Neural cell (in vitro differentiated cells): Measurements from ENCODE around the gene LYG1. TPM values are rescaled to one million over a fixed set of nuclear protein-coding genes. Genes with fewer than 3 reads are reported as not detected.
A peak's percentile ranks its signal among the peaks of the same experiment; 100 is the strongest.

Experiments
- H2AFZ ChIP-seq: fragments of 200-600, 300-800 bp; sonication (generic), shearing (Covaris generic); 2 replicates; pipeline ENCODE4 v1.6.0; 2014; ENCODE audit warnings: low read depth, mild to moderate bottlenecking, antibody characterized with exemption, low read length, moderate library complexity
- H3F3A ChIP-seq: fragments of 200-600 bp; shearing (Covaris generic); 2 replicates; pipeline ENCODE4 v1.6.1; 2016; ENCODE audit warnings: mild to moderate bottlenecking, moderate library complexity, mixed read lengths, antibody characterized with exemption, low read length; ENCODE audit not compliant: insufficient read depth, poor library complexity, severe bottlenecking
- H3K27ac ChIP-seq: fragments of 200-600, 300-800 bp; sonication (generic), shearing (Covaris generic); 2 replicates; pipeline ENCODE4 v1.5.1; 2014; ENCODE audit warnings: mild to moderate bottlenecking, low read length, moderate library complexity
- H3K27me3 ChIP-seq: fragments of 300-800, 200-600 bp; sonication (generic), shearing (Covaris generic); 2 replicates; pipeline ENCODE4 v1.6.0; 2014; ENCODE audit warnings: mild to moderate bottlenecking, low read depth, low read length, moderate library complexity; ENCODE audit not compliant: insufficient read depth
- H3K36me3 ChIP-seq: fragments of 300-800, 200-600 bp; sonication (generic), shearing (Covaris generic); 2 replicates; pipeline ENCODE4 v1.5.1; 2014; ENCODE audit warnings: mild to moderate bottlenecking, antibody characterized with exemption, low read length, moderate library complexity; ENCODE audit not compliant: insufficient read depth
- H3K4me2 ChIP-seq: fragments of 300-800, 200-600 bp; sonication (generic), shearing (Covaris generic); 2 replicates; pipeline ENCODE4 v1.6.0; 2014; ENCODE audit warnings: mild to moderate bottlenecking, low read length
- H3K4me3 ChIP-seq: fragments of 300-800, 200-600 bp; sonication (generic), shearing (Covaris generic); 2 replicates; pipeline ENCODE4 v1.5.1; 2014; ENCODE audit warnings: mild to moderate bottlenecking, low read length, moderate library complexity
- H3K79me2 ChIP-seq: fragments of 200-600 bp; shearing (Covaris generic); replicated peaks from 2 replicates; pipeline ENCODE4 v1.6.0; 2014; ENCODE audit warnings: mild to moderate bottlenecking, low read length, moderate library complexity; ENCODE audit not compliant: insufficient read depth
- H3K9ac ChIP-seq: fragments of 300-800, 200-600 bp; sonication (generic), shearing (Covaris generic); 2 replicates; pipeline ENCODE4 v1.6.1; 2016; ENCODE audit warnings: mild to moderate bottlenecking, low read length, mixed read lengths
- H3K9me2 ChIP-seq: fragments of 200-600 bp; shearing (Covaris generic); 2 replicates; pipeline ENCODE4 v1.6.1; 2016; ENCODE audit warnings: mild to moderate bottlenecking, low read length, mixed read lengths; ENCODE audit not compliant: insufficient read depth
- H3K9me3 ChIP-seq: fragments of 200-600, 300-800 bp; sonication (generic), shearing (Covaris generic); 2 replicates; pipeline ENCODE4 v1.6.1; 2016; ENCODE audit warnings: mild to moderate bottlenecking, mixed run types, low read length, moderate library complexity, mixed read lengths
- H4K20me1 ChIP-seq: fragments of 200-600 bp; shearing (Covaris generic); 2 replicates; pipeline ENCODE4 v1.6.1; 2016; ENCODE audit warnings: mild to moderate bottlenecking, mixed run types; ENCODE audit not compliant: insufficient read depth
- CTCF ChIP-seq: fragments of 450-650 bp; IDR thresholded peaks from 2 replicates; pipeline ENCODE4 v1.5.1; 2014; ENCODE audit warnings: antibody characterized with exemption, mild to moderate bottlenecking, moderate library complexity; ENCODE audit not compliant: poor library complexity, severe bottlenecking
- EP300 ChIP-seq: fragments of 450-650 bp; conservative IDR thresholded peaks from 2 replicates; pipeline ENCODE4 v1.6.1; 2014; ENCODE audit warnings: antibody characterized with exemption, mild to moderate bottlenecking, moderate library complexity; ENCODE audit not compliant: poor library complexity, severe bottlenecking
- EZH2 ChIP-seq: fragments of 200-600, 300-800 bp; shearing (Covaris generic), sonication (generic); IDR thresholded peaks from 2 replicates; pipeline ENCODE4 v1.6.1; 2014; ENCODE audit warnings: antibody characterized with exemption, low read length, borderline replicate concordance, mild to moderate bottlenecking; ENCODE audit not compliant: insufficient read depth, poor library complexity, severe bottlenecking
- MXI1 ChIP-seq: fragments of 450-650 bp; conservative IDR thresholded peaks from 2 replicates; pipeline ENCODE4 v1.6.1; 2014; ENCODE audit warnings: antibody characterized with exemption, mild to moderate bottlenecking; ENCODE audit not compliant: poor library complexity, severe bottlenecking
- POLR2AphosphoS5 ChIP-seq: IDR thresholded peaks from 2 replicates; pipeline ENCODE4 v1.6.1; 2012
- RAD21 ChIP-seq: fragments of 450-650 bp; conservative IDR thresholded peaks from 2 replicates; pipeline ENCODE4 v1.6.1; 2014; ENCODE audit warnings: antibody characterized with exemption, mild to moderate bottlenecking, moderate library complexity
- REST ChIP-seq: IDR thresholded peaks from 2 replicates; pipeline ENCODE4 v1.6.1; 2012; ENCODE audit warnings: borderline replicate concordance
- SMC3 ChIP-seq: fragments of 450-650 bp; conservative IDR thresholded peaks from 2 replicates; pipeline ENCODE4 v1.6.1; 2014; ENCODE audit warnings: antibody characterized with exemption, mild to moderate bottlenecking, moderate library complexity; ENCODE audit not compliant: poor library complexity
- TAF1 ChIP-seq: IDR thresholded peaks from 2 replicates; pipeline ENCODE4 v1.6.1; 2012; ENCODE audit warnings: low read depth
- polyA plus RNA-seq: library from polyadenylated mRNA; depleted of rRNA; stranded (reverse); fragments of >200 nt; gene quantifications from 2 replicates; pipeline ENCODE4 v1.2.3, GENCODE V29; 2014

The LYG1 gene
- polyA plus RNA-seq, 1 donor from 2014 or later = 2.8 TPM

- peak within 1 kb of the TSS; percentile 96 for H3K4me3 ChIP-seq
These were observed 35.2 kb upstream of the LYG1 start, which contains the start of gene TXNDC9 for GRCh38 chr2:99335911-99336803. TXNDC9 (minus strand) TSS chr2:99336333; CDS start chr2:99333210, 3,123 bp downstream.

More at GRCh38 chr2:99335911-99336803, 35.2 kb upstream of the LYG1 start, which contains the start of gene TXNDC9:
- Histone ChIP-seq H3F3A (peaks cover 3% of the 10 kb centered on the region), H3K9ac (peak within 1 kb of the TSS; percentile 80), H3K27me3 (no peaks in the 10 kb centered on the region), H3K79me2 (peaks cover 41% of the 10 kb centered on the region), H3K9me2 (no peaks in the 10 kb centered on the region), H3K4me2 (peak within 1 kb of the TSS; percentile 86), H3K27ac (peak within 1 kb of the TSS; percentile 83), H2AFZ (peak within 1 kb of the TSS; percentile 81), H4K20me1 (no peaks in the 10 kb centered on the region), H3K9me3 (no peaks in the 10 kb centered on the region), H3K36me3 (no peaks in the 10 kb centered on the region)
- TF ChIP-seq EZH2 = no peak
- peak; percentile 82 for TF ChIP-seq REST
- TF ChIP-seq TAF1 = peak; percentile 73
- TF ChIP-seq CTCF = no peak
- peak; percentile 89 for TF ChIP-seq MXI1
- TF ChIP-seq SMC3 = no peak
- TF ChIP-seq POLR2AphosphoS5 = peak; percentile 95
- no peak for TF ChIP-seq RAD21
- peak; percentile 49 for TF ChIP-seq EP300
